ACC112 (cell line): ENCODE measurements around the gene KIFC1.

Experiments
- H2AFZ ChIP-seq: fragments of 200-600 bp; sonication (generic); one replicate; pipeline ENCODE4 v1.6.0; 2017; ENCODE audit warnings: antibody characterized with exemption, low read length; ENCODE audit not compliant: unreplicated experiment
- H3K27ac ChIP-seq: fragments of 200-600 bp; sonication (generic); 2 replicates; pipeline ENCODE4 v1.5.1; 2014; ENCODE audit warnings: low read depth, mild to moderate bottlenecking, antibody characterized with exemption, low read length, moderate library complexity
- H3K27me3 ChIP-seq: fragments of 200-600 bp; sonication (generic); 2 replicates; pipeline ENCODE4 v1.6.1; 2014; ENCODE audit warnings: mild to moderate bottlenecking, antibody characterized with exemption, low read length, moderate library complexity, mixed read lengths; ENCODE audit not compliant: insufficient read depth
- H3K36me3 ChIP-seq: fragments of 200-600 bp; sonication (generic); 2 replicates; pipeline ENCODE4 v1.6.1; 2016; ENCODE audit warnings: mild to moderate bottlenecking, antibody characterized with exemption, low read length, moderate library complexity, mixed read lengths; ENCODE audit not compliant: insufficient read depth
- H3K4me1 ChIP-seq: fragments of 200-600 bp; sonication (generic); one replicate; pipeline ENCODE4 v1.6.1; 2016; ENCODE audit warnings: low read length, mixed read lengths; ENCODE audit not compliant: insufficient read depth, unreplicated experiment, control insufficient read depth
- H3K4me3 ChIP-seq: fragments of 200-600 bp; sonication (generic); 2 replicates; pipeline ENCODE4 v1.5.1; 2014; ENCODE audit warnings: mild to moderate bottlenecking, low read depth, low read length
- H3K79me2 ChIP-seq: fragments of 200-600 bp; sonication (generic); one replicate; pipeline ENCODE4 v1.6.0; 2016; ENCODE audit warnings: low read length; ENCODE audit not compliant: control insufficient read depth, unreplicated experiment, insufficient read depth

The KIFC1 gene

DNA sequence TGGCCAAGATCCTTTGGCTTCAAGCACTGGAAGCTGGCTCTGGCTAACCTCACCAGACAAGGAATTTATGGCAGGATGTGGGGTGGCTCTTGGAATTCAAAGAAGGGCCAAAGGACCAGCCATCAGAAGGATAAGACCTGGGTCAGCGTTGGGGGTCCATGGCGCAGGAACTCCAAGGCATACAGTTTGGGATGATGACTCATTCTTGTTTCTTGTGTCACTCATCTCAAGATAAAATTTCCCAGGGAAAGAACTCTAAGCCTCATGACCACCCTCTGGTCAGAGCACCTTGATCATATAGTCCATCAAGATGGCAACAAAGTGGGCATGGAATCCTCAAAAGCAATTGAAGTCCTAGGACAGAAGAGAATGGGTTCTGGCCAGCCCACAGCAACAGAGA is 67.6 kb downstream of the KIFC1 start:
- Histone ChIP-seq H3K4me1 (peaks cover 5% of the 10 kb centered on the region), H3K79me2 (peaks cover 13% of the 10 kb centered on the region), H3K27me3 (no peaks in the 10 kb centered on the region), H3K36me3 (peaks cover 11% of the 10 kb centered on the region; the same call in 1 of the 2 replicates), H3K27ac (no peak overlapping the region), H3K4me3 (no peak overlapping the region), H2AFZ (no peak overlapping the region)
